Right lobe of liver (tissue), 6 donors: ENCODE results near the gene DAPK2. TPM values are rescaled to one million over a fixed set of nuclear protein-coding genes. Genes with fewer than 3 reads are reported as not detected.

ENCODE experiments used
- ATAC-seq, 4 donors: fragments of 200-7000 bp; cut with Tn5 transposase; one replicate each; pipeline ENCODE4 v1.9.1; 2020; ENCODE audit warnings: mild to moderate bottlenecking in 4 of 4, moderate library complexity in 4 of 4
- DNase-seq, 3 donors: peaks; one replicate each; pipeline ENCODE4 v3.0.0-alpha.2; 2020
- H3K27ac ChIP-seq, 3 donors: fragments of 200-600 bp; one replicate each; pipeline ENCODE4 v1.8.0; 2022
- H3K27me3 ChIP-seq, 2 donors: fragments of 200-600 bp; one replicate each; pipeline ENCODE4 v1.8.0; 2022
- H3K36me3 ChIP-seq, 4 donors: fragments of 200-600 bp; sonication (generic) in 1 of 4; one replicate each; pipeline versions ENCODE4 v1.5.1 to v1.8.0; 2017 to 2022; ENCODE audit warnings: control low read depth in 1 of 4
- H3K4me1 ChIP-seq, 4 donors: fragments of 200-600 bp; sonication (generic) in 1 of 4; one replicate each; pipeline versions ENCODE4 v1.5.1 to v1.8.0; 2017 to 2022; ENCODE audit warnings: control low read depth in 1 of 4
- H3K4me3 ChIP-seq, 3 donors: fragments of 200-600 bp; one replicate each; pipeline ENCODE4 v1.8.0; 2022
- H3K9me3 ChIP-seq, 4 donors: fragments of 200-600 bp; sonication (generic) in 1 of 4; one replicate each; pipeline versions ENCODE4 v1.5.1 to v1.8.0; 2017 to 2022; ENCODE audit warnings: control low read depth in 1 of 4
- CTCF ChIP-seq, 4 donors: fragments of 200-600 bp in 3 of 4; fragments of 450-650 bp in 1 of 4; IDR thresholded peaks; one replicate each; pipeline versions ENCODE4 v1.5.1 to v1.8.0; 2016 to 2022; ENCODE audit warnings: antibody characterized with exemption in 4 of 4, mild to moderate bottlenecking in 2 of 4
- POLR2A ChIP-seq: fragments of 450-650 bp; IDR thresholded peaks from one replicate; pipeline ENCODE4 v1.6.1; 2017; ENCODE audit warnings: antibody characterized with exemption, mild to moderate bottlenecking
- WGBS: methylation state at CpG from one replicate; pipeline ENCODE4 v1.1.6; 2018; ENCODE audit warnings: low coverage, low lambda C conversion rate; ENCODE audit not compliant: insufficient coverage; ENCODE audit errors: missing lambda C conversion rate; 5-methylcytosine and 5-hydroxymethylcytosine counted together
- intact Hi-C, 2 donors: fragments of 100-400 bp; cut with DNase I; formaldehyde crosslinking; loops; one replicate each; pipeline versions ENCODE4 v1.11.2 to v1.14.1; 2022
- total RNA-seq, 6 experiments: library from RNA; depleted of rRNA in 2 of 6; stranded (reverse); fragments of >200 nt in 2 of 6; fragmentation: NEBNext Ultra II Directional in 3 of 6; extraction: Animal tissue kit (Norgen Biotek cat#: 25700) in 3 of 6; gene quantifications; one replicate each; pipeline versions ENCODE4 v1.1.0 to v1.2.4, GENCODE V29; 2016 to 2023
- donor health status: DM: no; HTN: yes; CAD: no.
- donor health status: DM: no; HTN: no; CAD: no.
- donor health status: DM: no; HTN: no; CAD: no.
- donor health status: DM: no; HTN: yes; CAD: no.
- donor health status: DM: no; HTN: yes; CAD: no.

Gene DAPK2
- total RNA-seq, 6 experiments from 2014 or later, result 1.5 to 11.5 (median 4.7) TPM

- H3K36me3 ChIP-seq, result no peaks in the 10 kb centered on the region
- no peak overlapping the region for H3K27ac ChIP-seq
- H3K9me3 ChIP-seq, result no peaks in the 10 kb centered on the region
- no peak overlapping the region for H3K4me3 ChIP-seq
- intact Hi-C loops, result no loop called here
- 19% methylated on average over 6 of the region's 8 CpGs for WGBS
- H3K27me3 ChIP-seq, result no peaks in the 10 kb centered on the region
- peaks cover 0 to 17% (median 3%) of the 10 kb centered on the region in 4 donors for H3K4me1 ChIP-seq
- DNase-seq (peak in 1 of 3 donors; percentile 51), ATAC-seq (peak; percentile 34 to 61 (median 43))
- TF ChIP-seq CTCF (IDR thresholded peaks at IDR 0.05) (no peak), POLR2A (no peak)
These were observed 4.2 kb upstream of the DAPK2 start for GRCh38 chr15:64050281-64051092.

GRCh38 chr15:64048781-64049460 is 2.6 kb upstream of the DAPK2 start:
- ATAC-seq, result no peak
- peaks cover 0 to 17% (median 3%) of the 10 kb centered on the region in 4 donors for H3K4me1 ChIP-seq
- DNase-seq, result no peak
- TF ChIP-seq CTCF (IDR thresholded peaks at IDR 0.05) (no peak), POLR2A (no peak)
- no peaks in the 10 kb centered on the region for H3K9me3 ChIP-seq
- H3K27me3 ChIP-seq, result no peaks in the 10 kb centered on the region
- intact Hi-C loops, result no loop called here
- 100% methylated on average over 1 of the region's 1 CpG for WGBS
- H3K36me3 ChIP-seq, result no peaks in the 10 kb centered on the region
- H3K27ac ChIP-seq, result no peak overlapping the region
- H3K4me3 ChIP-seq, result no peak overlapping the region

- Histone ChIP-seq H3K27ac (peak overlapping the region in 1 of 3 donors; percentile 29), H3K9me3 (no peaks in the 10 kb centered on the region), H3K4me1 (peaks cover 0 to 17% (median 3%) of the 10 kb centered on the region in 4 donors), H3K36me3 (no peaks in the 10 kb centered on the region), H3K4me3 (peak overlapping the region; percentile 50 to 60 (median 58)), H3K27me3 (no peaks in the 10 kb centered on the region)
- TF ChIP-seq CTCF (IDR thresholded peaks at IDR 0.05), result no peak
- TF ChIP-seq POLR2A, result no peak
- ATAC-seq (peak; percentile 35 to 45 (median 42)), DNase-seq (peak; percentile 56 to 64 (median 59))
- intact Hi-C loops, result no loop called here
- 33% methylated on average over 1 of the region's 76 CpGs for WGBS
These were observed 388 bp downstream of the DAPK2 start for GRCh38 chr15:64045774-64046420.

- TF ChIP-seq POLR2A, result no peak
- no peak for TF ChIP-seq CTCF (IDR thresholded peaks at IDR 0.05)
- intact Hi-C loops, result no loop called here
- H3K36me3 ChIP-seq, result no peaks in the 10 kb centered on the region
- H3K4me1 ChIP-seq, result peaks cover 0 to 11% (median 0%) of the 10 kb centered on the region in 4 donors
- no peaks in the 10 kb centered on the region for H3K9me3 ChIP-seq
- no peak for DNase-seq
- peak overlapping the region in 1 of 3 donors; percentile 58 for H3K4me3 ChIP-seq
- no peaks in the 10 kb centered on the region for H3K27me3 ChIP-seq
- no CpG with 5 or more reads among the region's 5 CpGs for WGBS
- H3K27ac ChIP-seq, result no peak overlapping the region
- no peak for ATAC-seq
These were observed 1.2 kb downstream of the DAPK2 start for GRCh38 chr15:64045101-64045435.
